ENCODE results near the gene FLNB. TPM values are rescaled to one million over a fixed set of nuclear protein-coding genes. Genes with fewer than 3 reads are reported as not detected.
A peak's percentile ranks its signal among the peaks of the same experiment; 100 is the strongest.

The FLNB gene
- total RNA-seq, 1 donor from 2014 or later, result 521 TPM

DNA sequence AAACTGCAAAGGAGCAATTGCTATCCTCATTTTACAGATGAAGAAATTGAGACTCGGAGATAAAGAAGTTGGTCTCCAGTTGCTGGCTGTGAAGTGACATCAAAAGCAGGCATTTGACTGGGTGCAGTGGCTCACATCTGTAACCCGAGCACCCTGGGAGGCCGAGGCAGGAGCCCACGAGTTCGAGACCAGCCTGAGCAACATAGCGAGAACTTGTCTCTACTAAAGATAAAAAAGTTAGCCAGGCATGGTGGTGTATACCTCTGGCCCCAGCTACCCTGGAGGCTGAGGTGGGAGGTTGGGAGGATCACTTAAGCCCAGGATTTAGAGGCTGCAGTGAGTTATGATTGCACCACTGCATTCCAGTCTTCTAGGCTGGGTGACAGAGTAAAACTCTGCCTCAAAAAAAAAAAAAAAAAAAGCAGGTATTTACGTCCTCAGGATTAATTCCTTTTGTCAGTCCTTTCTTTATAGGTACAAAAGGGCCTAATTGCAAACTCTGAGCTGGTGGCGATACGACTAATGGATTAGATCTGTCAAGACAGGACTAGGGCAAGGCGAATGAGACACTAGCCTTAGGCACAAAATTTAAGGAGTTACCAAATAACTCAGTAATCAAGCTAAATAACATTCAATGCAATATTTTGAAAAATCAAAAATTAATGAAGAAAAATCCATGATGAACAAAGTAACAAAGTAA lies 208.4 kb downstream of the FLNB start:
- Histone ChIP-seq H3K79me2 (ENCODE audit: insufficient read depth, low read length) (no peaks in the 10 kb centered on the region), H3K4me1 (ENCODE audit: insufficient read depth, low read length) (peaks cover 6% of the 10 kb centered on the region), H3K4me2 (ENCODE audit: low read length) (peak overlapping the region; percentile 81), H3K27ac (ENCODE audit: low read depth, low read length) (no peak overlapping the region), H3K4me3 (ENCODE audit: insufficient read depth, low read depth, low read length) (no peak overlapping the region), H3K9ac (ENCODE audit: low read length) (no peak overlapping the region), H3K9me3 (ENCODE audit: insufficient read depth, low read depth, low read length) (no peaks in the 10 kb centered on the region), H3K27me3 (ENCODE audit: insufficient read depth, low read length) (peaks cover 15% of the 10 kb centered on the region), H3K36me3 (ENCODE audit: insufficient read depth, low read length) (no peaks in the 10 kb centered on the region), H2AFZ (ENCODE audit: low read depth, low read length) (no peak overlapping the region), H4K20me1 (ENCODE audit: insufficient read depth, low read length) (no peaks in the 10 kb centered on the region)
- Mint-ChIP-seq H3K9me3 (ENCODE audit: unreplicated experiment) (peaks cover 10% of the 10 kb centered on the region), H3K36me3 (ENCODE audit: low read depth, unreplicated experiment) (no peaks in the 10 kb centered on the region), H3K27me3 (ENCODE audit: low read depth, unreplicated experiment) (peaks cover 48% of the 10 kb centered on the region), H3K4me1 (ENCODE audit: low read depth, unreplicated experiment) (peaks cover 7% of the 10 kb centered on the region), H3K27ac (ENCODE audit: unreplicated experiment) (no peak overlapping the region), H3K4me3 (ENCODE audit: unreplicated experiment) (no peak overlapping the region)
- FAIRE-seq (no peak), DNase-seq (ENCODE audit: low read depth) (no peak)
- TF ChIP-seq EZH2 (IDR thresholded peaks at IDR 0.05; ENCODE audit: insufficient read depth, low read length) (no peak), CTCF (IDR thresholded peaks at IDR 0.05; ENCODE audit: insufficient read depth, low read depth, low read length) (no peak)

DNA sequence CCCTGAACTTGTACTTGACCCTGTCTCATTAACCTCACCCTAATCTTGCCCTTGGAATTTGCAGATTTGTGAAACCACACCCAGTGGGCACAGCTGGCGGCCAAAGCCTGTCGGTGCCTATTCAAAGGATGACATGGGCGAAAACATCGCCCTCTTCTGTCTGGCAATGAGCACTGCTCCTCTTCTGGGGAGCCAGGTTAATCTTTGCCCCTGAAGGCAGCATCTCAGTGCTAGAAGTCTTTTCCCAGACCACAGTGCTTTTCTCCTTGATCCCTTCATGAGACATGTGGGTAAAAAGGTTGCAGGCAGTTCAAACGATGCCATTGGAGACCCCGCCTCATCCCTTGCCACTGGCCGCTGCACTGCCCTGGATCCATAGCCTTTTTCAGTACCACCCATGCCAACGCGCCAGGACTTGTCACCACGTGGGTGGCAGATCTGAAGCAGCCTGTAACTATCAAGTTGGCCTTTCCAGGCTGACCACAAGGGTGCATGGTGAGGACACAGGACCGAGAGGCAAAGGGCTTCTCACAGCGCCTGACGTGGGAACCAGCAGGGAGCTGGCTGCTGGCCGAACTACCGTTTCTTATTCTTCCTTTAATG lies 209.1 kb downstream of the FLNB start:
- Histone ChIP-seq H3K9me3 (ENCODE audit: insufficient read depth, low read depth, low read length) (no peaks in the 10 kb centered on the region), H3K4me2 (ENCODE audit: low read length) (peak overlapping the region; percentile 81), H3K4me1 (ENCODE audit: insufficient read depth, low read length) (peaks cover 6% of the 10 kb centered on the region), H3K36me3 (ENCODE audit: insufficient read depth, low read length) (no peaks in the 10 kb centered on the region), H3K79me2 (ENCODE audit: insufficient read depth, low read length) (no peaks in the 10 kb centered on the region), H4K20me1 (ENCODE audit: insufficient read depth, low read length) (no peaks in the 10 kb centered on the region), H3K9ac (ENCODE audit: low read length) (no peak overlapping the region), H2AFZ (ENCODE audit: low read depth, low read length) (peak overlapping the region; percentile 79), H3K27ac (ENCODE audit: low read depth, low read length) (no peak overlapping the region), H3K27me3 (ENCODE audit: insufficient read depth, low read length) (peaks cover 15% of the 10 kb centered on the region), H3K4me3 (ENCODE audit: insufficient read depth, low read depth, low read length) (no peak overlapping the region)
- FAIRE-seq (peak; percentile 23), DNase-seq (ENCODE audit: low read depth) (peak; percentile 51)
- Mint-ChIP-seq H3K4me3 (ENCODE audit: unreplicated experiment) (no peak overlapping the region), H3K9me3 (ENCODE audit: unreplicated experiment) (peaks cover 10% of the 10 kb centered on the region), H3K27ac (ENCODE audit: unreplicated experiment) (no peak overlapping the region), H3K27me3 (ENCODE audit: low read depth, unreplicated experiment) (peaks cover 50% of the 10 kb centered on the region), H3K36me3 (ENCODE audit: low read depth, unreplicated experiment) (no peaks in the 10 kb centered on the region), H3K4me1 (ENCODE audit: low read depth, unreplicated experiment) (peaks cover 9% of the 10 kb centered on the region)
- TF ChIP-seq CTCF (IDR thresholded peaks at IDR 0.05; ENCODE audit: insufficient read depth, low read depth, low read length), result peak; percentile 86
- no peak for TF ChIP-seq EZH2 (IDR thresholded peaks at IDR 0.05; ENCODE audit: insufficient read depth, low read length)

DNA sequence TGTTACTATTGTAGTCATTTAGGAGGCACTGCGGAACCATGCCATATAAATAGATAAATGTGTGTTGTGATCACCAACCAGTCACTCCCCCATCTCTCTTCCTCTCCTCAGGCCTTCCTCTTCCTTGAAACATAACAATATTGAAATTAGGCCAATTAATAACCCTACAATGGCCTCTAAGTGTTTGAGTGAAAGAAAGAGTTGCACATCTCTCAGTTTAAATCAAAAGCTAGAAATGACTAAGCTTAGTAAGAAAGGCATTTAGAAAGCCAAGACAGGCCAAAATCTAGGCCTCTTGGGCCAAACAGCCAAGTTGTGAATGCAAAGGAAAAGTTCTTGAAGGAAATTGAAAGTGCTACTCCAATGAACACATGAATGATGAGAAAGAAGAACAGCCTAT lies 210.7 kb downstream of the FLNB start:
- TF ChIP-seq EZH2 (IDR thresholded peaks at IDR 0.05; ENCODE audit: insufficient read depth, low read length) (no peak), CTCF (IDR thresholded peaks at IDR 0.05; ENCODE audit: insufficient read depth, low read depth, low read length) (no peak)
- Histone ChIP-seq H3K9ac (ENCODE audit: low read length) (no peak overlapping the region), H4K20me1 (ENCODE audit: insufficient read depth, low read length) (no peaks in the 10 kb centered on the region), H3K4me3 (ENCODE audit: insufficient read depth, low read depth, low read length) (no peak overlapping the region), H2AFZ (ENCODE audit: low read depth, low read length) (no peak overlapping the region), H3K27me3 (ENCODE audit: insufficient read depth, low read length) (peaks cover 10% of the 10 kb centered on the region), H3K36me3 (ENCODE audit: insufficient read depth, low read length) (no peaks in the 10 kb centered on the region), H3K4me1 (ENCODE audit: insufficient read depth, low read length) (peaks cover 6% of the 10 kb centered on the region), H3K4me2 (ENCODE audit: low read length) (no peak overlapping the region), H3K79me2 (ENCODE audit: insufficient read depth, low read length) (no peaks in the 10 kb centered on the region), H3K9me3 (ENCODE audit: insufficient read depth, low read depth, low read length) (no peaks in the 10 kb centered on the region), H3K27ac (ENCODE audit: low read depth, low read length) (no peak overlapping the region)
- Mint-ChIP-seq H3K4me3 (ENCODE audit: unreplicated experiment) (no peak overlapping the region), H3K4me1 (ENCODE audit: low read depth, unreplicated experiment) (peaks cover 10% of the 10 kb centered on the region), H3K27ac (ENCODE audit: unreplicated experiment) (no peak overlapping the region), H3K27me3 (ENCODE audit: low read depth, unreplicated experiment) (peaks cover 54% of the 10 kb centered on the region), H3K36me3 (ENCODE audit: low read depth, unreplicated experiment) (no peaks in the 10 kb centered on the region), H3K9me3 (ENCODE audit: unreplicated experiment) (peaks cover 10% of the 10 kb centered on the region)
- DNase-seq (ENCODE audit: low read depth) (no peak), FAIRE-seq (no peak)
